Nephron progenitor cell (in vitro differentiated cells): Measurements from ENCODE around the gene CFAP20.
A peak's percentile ranks its signal among the peaks of the same experiment; 100 is the strongest.

Experiments
- DNase-seq: peaks from one replicate; pipeline ENCODE4 v3.0.0; 2021
- H3K27ac Mint-ChIP-seq: 2 replicates; pipeline ENCODE4 v1.8.0; 2021; ENCODE audit warnings: mild to moderate bottlenecking, moderate library complexity, mixed read lengths
- H3K27me3 Mint-ChIP-seq: 2 replicates; pipeline ENCODE4 v1.8.0; 2021; ENCODE audit warnings: mild to moderate bottlenecking, low read depth, mixed read lengths; ENCODE audit not compliant: poor library complexity
- H3K36me3 Mint-ChIP-seq: 2 replicates; pipeline ENCODE4 v1.8.0; 2021; ENCODE audit warnings: low read depth, mixed read lengths
- H3K4me1 Mint-ChIP-seq: 2 replicates; pipeline ENCODE4 v1.8.0; 2021; ENCODE audit warnings: mixed read lengths
- H3K4me3 Mint-ChIP-seq: 2 replicates; pipeline ENCODE4 v1.8.0; 2021; ENCODE audit warnings: mild to moderate bottlenecking, moderate library complexity, mixed read lengths
- H3K9me3 Mint-ChIP-seq: 2 replicates; pipeline ENCODE4 v1.8.0; 2021; ENCODE audit warnings: mild to moderate bottlenecking, moderate library complexity, mixed read lengths
- TF ChIP-seq, protein P1 (sequence below): fragments of 200-600 bp; sonication (generic); IDR thresholded peaks from 2 replicates; pipeline ENCODE4 v1.5.0; 2021; ENCODE audit warnings: antibody characterized with exemption

Gene CFAP20

DNA sequence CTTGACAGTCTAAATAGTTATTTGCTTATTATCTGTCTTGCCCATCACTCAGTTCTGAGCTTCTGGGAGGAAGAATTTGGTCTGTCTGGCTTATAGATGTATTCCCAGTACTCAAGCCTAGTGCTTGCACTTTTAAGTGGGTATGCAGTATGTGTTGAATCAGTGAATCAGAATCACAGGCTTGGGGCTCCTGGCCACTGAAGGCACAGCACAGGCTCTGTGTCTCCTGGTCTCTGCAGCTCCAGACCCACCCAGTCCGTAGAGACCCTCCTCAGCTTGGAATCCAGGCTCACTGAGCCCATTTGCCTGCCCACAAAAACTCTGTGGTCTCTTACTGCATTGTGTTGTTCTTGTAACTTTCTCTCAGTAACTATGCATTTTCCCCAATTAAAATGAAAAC is 19.3 kb upstream of the CFAP20 start:
- no peaks in the 10 kb centered on the region for H3K4me1 Mint-ChIP-seq
- DNase-seq, result no peak
- no peaks in the 10 kb centered on the region for H3K9me3 Mint-ChIP-seq
- TF ChIP-seq, protein P1, sequence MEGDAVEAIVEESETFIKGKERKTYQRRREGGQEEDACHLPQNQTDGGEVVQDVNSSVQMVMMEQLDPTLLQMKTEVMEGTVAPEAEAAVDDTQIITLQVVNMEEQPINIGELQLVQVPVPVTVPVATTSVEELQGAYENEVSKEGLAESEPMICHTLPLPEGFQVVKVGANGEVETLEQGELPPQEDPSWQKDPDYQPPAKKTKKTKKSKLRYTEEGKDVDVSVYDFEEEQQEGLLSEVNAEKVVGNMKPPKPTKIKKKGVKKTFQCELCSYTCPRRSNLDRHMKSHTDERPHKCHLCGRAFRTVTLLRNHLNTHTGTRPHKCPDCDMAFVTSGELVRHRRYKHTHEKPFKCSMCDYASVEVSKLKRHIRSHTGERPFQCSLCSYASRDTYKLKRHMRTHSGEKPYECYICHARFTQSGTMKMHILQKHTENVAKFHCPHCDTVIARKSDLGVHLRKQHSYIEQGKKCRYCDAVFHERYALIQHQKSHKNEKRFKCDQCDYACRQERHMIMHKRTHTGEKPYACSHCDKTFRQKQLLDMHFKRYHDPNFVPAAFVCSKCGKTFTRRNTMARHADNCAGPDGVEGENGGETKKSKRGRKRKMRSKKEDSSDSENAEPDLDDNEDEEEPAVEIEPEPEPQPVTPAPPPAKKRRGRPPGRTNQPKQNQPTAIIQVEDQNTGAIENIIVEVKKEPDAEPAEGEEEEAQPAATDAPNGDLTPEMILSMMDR, result no peak
- H3K4me3 Mint-ChIP-seq, result no peak overlapping the region
- H3K27ac Mint-ChIP-seq, result no peak overlapping the region
- H3K36me3 Mint-ChIP-seq, result no peaks in the 10 kb centered on the region
- peaks cover 21% of the 10 kb centered on the region for H3K27me3 Mint-ChIP-seq

DNA sequence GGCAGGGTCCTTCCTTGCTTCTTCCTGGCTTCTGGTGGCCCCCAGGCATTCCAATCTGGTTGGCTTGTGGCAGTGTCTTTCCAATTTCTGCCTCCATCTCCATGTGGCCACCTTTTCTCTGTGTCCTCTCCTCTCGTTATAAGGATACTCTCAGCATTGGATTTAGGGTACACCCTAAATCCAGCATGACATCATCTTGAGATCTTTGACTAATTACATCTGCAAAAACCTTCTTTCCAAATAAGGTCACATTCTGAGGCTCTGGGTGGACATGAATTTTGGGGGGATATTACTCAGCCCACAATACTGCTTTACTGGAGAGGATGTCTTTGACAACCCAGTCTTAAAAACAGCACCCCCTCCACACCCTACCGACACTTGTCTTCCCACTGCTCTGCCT is 18.9 kb upstream of the CFAP20 start:
- TF ChIP-seq, protein P1, result no peak
- DNase-seq, result no peak

DNA sequence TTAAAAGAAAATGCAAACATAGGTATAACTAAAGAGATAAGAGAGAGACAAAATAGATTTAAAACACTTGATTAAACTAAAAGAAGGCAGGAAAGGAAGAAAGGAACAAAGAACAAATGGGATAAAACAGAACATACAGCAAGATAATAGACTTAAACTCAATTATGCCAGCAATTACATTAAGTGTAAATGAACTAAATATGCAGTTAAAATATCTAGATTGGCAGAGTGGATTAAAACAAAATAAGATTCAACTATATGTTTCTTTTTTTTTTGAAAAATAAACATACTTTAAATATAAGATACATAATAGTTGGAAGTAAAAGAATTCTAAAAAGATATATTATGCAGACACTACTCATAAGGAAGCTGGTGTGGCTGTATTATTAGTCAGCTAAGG is 9.7 kb upstream of the CFAP20 start:
- TF ChIP-seq, protein P1, result no peak
- H3K27ac Mint-ChIP-seq, result no peak overlapping the region
- peaks cover 7% of the 10 kb centered on the region for H3K27me3 Mint-ChIP-seq
- peaks cover 23% of the 10 kb centered on the region for H3K36me3 Mint-ChIP-seq
- no peak for DNase-seq
- H3K4me3 Mint-ChIP-seq, result no peak overlapping the region
- peaks cover 53% of the 10 kb centered on the region for H3K9me3 Mint-ChIP-seq
- no peaks in the 10 kb centered on the region for H3K4me1 Mint-ChIP-seq

More for the DNA sequence above, 18.9 kb upstream of the CFAP20 start:
- no peak overlapping the region for H3K4me3 Mint-ChIP-seq
- peaks cover 19% of the 10 kb centered on the region for H3K27me3 Mint-ChIP-seq
- no peaks in the 10 kb centered on the region for H3K4me1 Mint-ChIP-seq
- no peak overlapping the region for H3K27ac Mint-ChIP-seq
- H3K36me3 Mint-ChIP-seq, result no peaks in the 10 kb centered on the region
- H3K9me3 Mint-ChIP-seq, result no peaks in the 10 kb centered on the region

DNA sequence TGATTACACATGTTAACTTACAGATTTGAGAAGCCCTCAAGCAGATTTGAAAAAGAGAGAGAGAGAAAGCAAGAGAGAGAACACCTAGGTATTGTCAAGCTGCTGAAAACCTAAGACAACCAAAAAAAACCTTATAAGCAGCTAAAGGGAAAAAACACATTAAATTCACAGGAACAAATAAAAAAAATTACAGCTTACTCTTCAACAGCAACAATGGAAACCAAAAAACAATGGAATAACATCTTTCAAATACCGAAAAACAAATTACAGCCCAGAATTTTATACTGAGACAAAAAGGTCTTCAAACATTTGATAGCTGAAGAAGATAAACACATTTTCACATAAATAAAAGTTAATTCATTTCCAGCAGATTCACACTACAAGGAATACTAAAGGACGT is 8.4 kb upstream of the CFAP20 start:
- no peak for DNase-seq
- Mint-ChIP-seq H3K36me3 (peaks cover 23% of the 10 kb centered on the region), H3K9me3 (peaks cover 53% of the 10 kb centered on the region), H3K4me1 (no peaks in the 10 kb centered on the region), H3K27ac (no peak overlapping the region), H3K4me3 (no peak overlapping the region), H3K27me3 (peaks cover 2% of the 10 kb centered on the region)
- TF ChIP-seq, protein P1, result no peak

DNA sequence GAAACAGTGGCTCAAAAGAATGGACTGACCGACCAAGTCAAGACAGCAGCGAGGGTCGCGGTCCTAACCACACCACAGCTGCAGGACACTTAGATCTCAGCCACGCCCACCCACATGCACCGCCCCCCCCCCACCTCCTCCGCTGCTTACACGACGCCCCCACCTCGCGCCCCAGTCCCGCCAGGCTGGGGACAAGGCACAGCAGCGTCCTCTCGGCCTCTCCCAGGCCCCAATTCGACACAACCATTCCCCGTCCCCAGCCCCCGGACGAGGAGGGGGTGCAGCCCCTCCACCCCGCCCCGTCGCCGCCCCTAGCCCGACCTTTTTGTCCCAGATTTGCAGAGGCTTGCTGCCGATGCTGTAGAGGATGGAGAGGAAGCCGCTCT is 477 bp downstream of the CFAP20 start:
- peak; percentile 66 for DNase-seq
- TF ChIP-seq, protein P1, result no peak
- Mint-ChIP-seq H3K27ac (peak overlapping the region; percentile 90), H3K36me3 (peaks cover 7% of the 10 kb centered on the region), H3K4me3 (peak overlapping the region; percentile 91), H3K9me3 (peaks cover 7% of the 10 kb centered on the region), H3K27me3 (no peaks in the 10 kb centered on the region), H3K4me1 (peaks cover 54% of the 10 kb centered on the region)

DNA sequence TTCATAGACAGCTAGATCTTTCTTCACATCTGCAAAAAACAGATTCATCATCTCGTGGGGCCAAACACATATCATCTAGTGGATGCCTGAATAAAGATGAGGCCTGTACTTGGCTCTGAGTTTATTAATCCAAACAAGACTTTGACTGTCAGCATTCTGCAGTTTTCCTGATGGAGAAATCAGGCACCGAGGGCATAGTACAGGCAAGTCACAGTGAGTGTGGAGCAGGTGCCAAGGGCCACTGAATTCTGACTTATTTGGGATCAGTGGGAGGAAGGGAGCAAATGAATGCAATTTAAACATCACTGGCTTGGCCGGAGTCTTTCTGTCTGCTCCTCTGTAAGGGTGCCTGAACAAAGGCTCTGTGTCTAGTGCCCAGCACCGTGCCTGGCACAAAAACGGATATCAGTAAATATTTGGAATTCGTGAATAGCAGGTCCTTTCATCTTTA is 975 bp downstream of the CFAP20 start:
- peaks cover 56% of the 10 kb centered on the region for H3K4me1 Mint-ChIP-seq
- peaks cover 7% of the 10 kb centered on the region for H3K36me3 Mint-ChIP-seq
- H3K9me3 Mint-ChIP-seq, result peaks cover 7% of the 10 kb centered on the region
- H3K27ac Mint-ChIP-seq, result peak overlapping the region; percentile 90
- H3K27me3 Mint-ChIP-seq, result no peaks in the 10 kb centered on the region
- peak overlapping the region; percentile 91 for H3K4me3 Mint-ChIP-seq
- TF ChIP-seq, protein P1, result no peak
- DNase-seq, result no peak
